Embryonic facial prominence (tissue), 1 donor: ENCODE data around the gene DAB2IP.

Source experiments
- DNase-seq: peaks from one replicate; pipeline ENCODE4 v3.0.0-alpha.2; 2016; ENCODE audit errors: extremely low spot score

DAB2IP gene

DNA sequence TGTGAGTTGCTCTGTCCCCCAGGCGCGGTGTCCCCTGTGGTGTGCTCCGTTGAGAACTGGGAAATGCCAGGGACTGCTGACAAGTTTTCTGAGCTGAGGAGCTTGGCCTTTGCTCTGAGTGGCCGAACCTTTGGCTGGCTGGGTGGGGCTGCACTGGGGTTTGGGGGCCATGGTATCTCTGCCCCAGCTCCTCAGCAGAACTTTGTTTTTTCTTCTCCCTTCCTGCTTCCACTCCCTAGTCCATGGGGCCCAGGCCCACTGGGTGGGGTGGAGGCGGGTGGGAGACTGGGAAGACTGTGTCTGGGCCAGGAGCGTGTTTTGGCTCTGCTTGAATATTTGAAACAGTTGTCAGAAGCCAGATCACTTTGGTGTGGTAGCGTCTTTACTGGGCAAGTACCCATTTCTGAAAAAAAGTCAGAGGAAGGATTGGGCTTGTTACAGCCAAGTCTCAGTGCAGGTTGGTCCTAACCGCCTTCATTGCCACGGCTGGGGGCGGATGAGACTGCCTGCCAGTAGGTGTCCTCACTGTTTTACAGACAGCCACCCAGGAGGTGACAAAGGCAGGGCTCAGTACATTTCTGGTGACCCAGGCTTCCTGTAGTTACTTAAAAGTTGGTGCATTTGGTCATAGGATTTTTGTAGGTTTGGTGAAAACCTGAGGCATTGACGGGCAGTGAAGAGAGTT lies 92.7 kb downstream of the DAB2IP start:
- DNase-seq, result no peak

DNA sequence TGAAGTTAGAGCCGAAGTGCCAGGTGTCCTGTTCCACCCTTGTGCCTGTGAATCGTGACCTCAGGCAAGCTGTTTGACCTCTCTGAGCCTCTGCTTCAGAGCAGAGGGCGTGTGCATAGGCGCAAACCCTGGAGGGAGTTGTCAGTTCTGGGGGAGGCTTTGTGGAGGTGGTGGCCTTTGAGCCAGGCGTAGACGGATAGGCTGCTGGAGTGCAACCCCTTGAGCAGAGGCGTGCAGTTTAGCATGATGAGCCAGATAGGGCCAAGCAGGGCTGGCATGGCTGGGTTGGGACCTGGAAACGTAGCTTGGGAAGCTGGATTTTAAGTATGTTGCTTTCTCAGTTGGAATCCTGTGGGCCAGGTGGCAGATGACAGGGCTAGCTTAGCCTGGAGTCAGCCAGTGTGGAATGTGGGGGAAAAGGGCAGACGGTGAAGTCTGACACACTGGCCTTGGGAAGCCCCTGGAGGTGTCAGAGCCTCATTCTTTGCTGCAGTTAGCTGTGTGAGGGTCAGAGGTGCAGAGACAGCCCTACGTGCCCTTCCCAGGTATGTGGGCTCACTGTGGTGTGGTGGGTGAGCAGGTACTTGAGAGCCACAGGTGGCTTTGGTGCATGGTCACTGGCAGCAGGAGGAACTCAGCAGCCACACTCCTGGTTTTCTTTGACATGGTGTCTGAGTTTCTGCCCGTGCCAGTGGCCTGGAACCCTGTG lies 93.4 kb downstream of the DAB2IP start:
- no peak for DNase-seq

DNA sequence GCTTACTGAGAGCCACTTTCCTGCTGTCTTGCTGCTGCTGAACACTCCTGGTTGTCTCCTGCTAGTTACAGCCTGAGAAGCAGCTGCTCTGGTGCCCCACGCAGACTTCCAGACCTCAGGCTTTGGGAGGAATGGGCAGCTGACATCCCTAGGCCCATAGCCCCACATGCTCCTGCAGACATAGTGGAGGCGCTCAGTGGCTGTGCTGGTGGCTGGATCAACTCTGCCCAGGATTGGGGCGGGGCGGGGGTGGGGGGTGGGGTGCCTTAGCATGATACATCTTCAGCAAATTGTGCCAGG lies 93.9 kb downstream of the DAB2IP start:
- DNase-seq, result no peak

DNA sequence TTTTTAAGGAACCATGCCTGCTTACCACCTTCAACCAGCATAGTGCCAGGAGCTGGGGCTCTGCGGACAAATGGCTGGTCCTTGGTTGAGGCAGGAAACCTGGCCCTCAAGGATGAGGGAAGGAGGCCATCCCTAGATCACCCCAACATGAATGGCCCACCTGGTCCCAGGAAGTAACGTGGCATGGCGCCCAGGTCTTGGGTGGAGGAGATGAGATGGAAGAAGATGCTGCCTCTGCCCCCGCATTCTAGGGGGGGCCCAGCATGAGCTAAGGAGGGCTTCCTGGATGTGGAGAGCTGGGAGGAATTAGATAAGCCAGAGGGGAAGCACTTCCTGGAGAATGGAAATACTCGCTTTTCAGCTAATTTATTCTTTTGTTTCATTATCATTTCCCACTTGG lies 95.0 kb downstream of the DAB2IP start:
- DNase-seq, result no peak

DNA sequence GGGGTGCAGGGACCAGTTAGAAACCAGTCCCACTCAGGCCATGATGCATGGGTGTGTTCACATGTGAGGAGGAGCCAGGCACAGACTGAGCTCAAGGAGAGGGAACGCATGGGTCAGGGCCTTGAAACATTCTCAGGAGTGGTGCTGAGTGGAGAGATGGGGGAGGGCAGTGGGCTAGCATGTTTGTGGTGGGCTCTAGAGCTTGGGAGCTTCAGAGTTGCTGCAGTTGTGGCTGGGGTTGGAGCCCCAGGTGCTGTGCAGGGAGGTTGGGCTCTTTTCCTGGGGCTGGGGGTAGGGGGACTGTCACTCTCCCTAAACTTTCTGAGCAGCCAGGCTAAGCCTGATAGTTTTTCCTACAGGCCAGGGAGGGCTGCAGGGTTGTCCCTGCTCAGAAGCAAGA lies 95.4 kb downstream of the DAB2IP start:
- DNase-seq, result no peak

DNA sequence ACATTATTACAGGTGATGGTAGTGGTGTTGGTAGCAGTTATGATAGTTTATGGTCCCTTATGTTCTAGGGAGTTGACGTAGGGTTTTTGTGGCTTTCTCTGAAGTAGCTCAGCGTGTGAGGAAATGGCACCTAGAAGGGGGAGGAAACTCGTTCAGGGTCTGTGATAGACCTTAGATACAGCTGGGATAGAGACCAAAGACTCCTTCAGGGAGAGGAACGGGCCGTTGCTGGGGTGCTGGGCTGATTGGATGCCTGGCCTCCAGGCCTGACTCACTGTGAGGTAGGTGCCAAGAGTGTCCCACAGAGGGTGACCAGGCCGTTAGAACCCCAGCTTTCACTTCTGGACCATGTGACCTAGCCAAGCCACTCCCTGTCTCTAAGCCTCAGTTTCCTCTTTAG lies 96.6 kb downstream of the DAB2IP start:
- no peak for DNase-seq

DNA sequence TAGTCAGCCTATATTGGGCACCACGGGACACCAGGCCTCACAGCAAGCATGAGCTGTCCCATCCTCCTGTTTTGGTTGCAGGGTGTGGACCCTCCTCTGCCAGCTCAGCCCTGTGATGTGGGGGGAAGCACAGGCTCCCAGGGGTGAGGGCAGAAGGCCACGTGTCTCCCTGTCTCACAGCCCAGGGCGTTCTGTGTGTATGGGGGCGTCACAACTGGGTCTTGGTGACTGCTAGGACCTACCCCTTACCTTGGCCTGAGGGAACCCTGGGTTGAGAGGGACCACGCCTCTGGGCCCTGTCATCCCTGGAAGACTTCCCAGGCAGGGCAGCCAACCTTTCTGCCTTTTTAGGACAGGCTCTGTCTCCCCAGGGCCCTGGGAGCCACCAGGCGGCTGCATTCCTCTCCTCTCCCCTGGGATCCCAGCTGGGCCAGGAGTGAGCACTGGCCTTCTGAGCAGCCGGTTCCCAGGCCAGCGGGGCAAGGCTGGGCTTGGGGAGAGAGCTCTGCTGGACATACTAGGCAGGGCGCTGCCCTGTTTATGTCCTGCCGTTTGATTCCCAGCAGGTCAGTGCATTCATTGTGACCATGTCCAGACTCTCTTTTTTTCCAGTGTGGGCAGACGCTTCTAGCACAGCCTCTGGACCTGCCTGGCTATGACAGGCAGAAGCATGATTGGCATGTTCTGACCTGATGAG lies 97.4 kb downstream of the DAB2IP start:
- DNase-seq, result no peak

DNA sequence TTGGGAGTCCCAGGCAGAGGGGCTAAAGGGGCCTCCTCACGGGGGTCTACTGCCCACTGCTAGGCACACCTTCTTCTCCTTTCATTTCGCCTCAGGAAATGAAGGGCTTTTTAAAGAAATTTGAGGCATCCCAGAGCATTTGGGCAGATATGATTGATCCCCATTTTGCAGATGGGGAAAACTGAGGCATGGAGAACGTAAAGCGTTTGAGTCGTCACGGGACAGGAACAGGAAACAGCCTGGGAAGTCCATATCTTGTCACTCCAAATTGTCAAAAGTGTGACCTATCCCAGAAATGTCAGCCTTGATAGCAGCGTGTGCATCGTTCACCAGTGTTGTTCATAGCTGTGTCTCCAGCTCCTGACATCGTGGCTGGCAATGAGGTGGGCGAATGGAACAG lies 98.2 kb downstream of the DAB2IP start:
- no peak for DNase-seq

DNA sequence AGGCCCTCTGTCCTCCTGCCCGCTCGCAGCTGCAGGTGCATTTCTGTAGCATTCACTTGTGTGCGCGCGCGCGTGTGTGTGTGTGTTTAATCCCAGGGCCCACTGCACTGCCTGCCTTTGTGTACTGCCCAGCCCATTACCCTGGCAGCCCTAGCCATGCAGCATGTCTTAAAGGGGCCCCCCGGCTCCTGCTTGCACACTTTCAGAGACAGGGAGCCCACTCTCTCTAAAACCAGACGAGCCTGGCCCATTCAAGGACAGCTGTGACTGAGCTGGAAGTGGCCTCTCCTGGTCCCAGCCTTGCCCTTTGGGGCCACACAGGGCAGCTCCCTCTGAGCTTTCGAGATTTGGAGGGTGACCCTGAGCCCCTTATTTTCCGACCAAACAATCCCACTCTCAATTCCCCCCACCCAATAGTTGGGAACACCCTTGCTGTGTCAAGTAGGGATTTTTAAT lies 98.9 kb downstream of the DAB2IP start:
- DNase-seq, result no peak

DNA sequence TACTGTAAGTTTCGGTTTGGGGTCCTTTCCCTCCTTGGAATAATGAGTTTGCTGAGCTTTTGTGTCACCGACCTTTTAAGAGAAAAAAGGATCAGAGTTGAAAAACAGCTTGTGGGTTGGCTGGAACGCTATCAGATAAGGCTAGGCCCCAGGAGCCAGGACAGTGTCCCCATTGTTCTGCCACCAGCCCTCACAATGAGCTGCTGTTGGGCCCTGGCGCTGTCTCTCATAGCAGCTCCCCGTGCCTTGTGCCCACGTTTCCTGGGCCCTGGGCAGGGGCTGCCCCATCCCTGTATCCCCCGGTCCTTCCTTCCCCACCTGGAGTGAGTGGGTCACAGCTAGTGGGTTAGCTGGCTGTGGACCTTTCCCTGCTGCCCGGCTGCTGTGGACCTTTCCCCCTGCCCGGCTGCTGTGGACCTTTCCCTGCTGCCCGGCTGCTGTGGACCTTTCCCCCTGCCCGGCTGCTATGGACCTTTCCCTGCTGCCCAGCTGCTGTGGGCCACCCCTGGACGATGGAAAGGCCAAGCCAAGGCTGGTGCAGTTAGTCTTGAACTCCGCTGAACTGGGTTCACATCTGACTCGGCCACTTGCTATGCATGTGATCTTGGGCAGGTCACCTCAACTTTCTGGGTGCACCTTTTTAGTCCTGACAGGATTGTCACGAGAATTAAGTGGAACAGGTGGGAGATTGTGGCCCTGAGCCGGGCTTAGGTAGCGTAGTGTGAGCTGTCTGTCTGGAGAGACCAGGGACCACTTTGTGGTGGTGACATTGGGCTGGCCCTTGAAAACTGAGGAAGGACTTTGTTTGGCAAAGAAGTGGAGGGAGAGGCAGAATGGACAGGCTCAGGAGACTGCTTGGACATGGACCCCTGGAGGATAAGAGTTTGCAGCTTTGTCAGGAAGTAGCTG lies 99.5 kb downstream of the DAB2IP start:
- DNase-seq, result no peak

DNA sequence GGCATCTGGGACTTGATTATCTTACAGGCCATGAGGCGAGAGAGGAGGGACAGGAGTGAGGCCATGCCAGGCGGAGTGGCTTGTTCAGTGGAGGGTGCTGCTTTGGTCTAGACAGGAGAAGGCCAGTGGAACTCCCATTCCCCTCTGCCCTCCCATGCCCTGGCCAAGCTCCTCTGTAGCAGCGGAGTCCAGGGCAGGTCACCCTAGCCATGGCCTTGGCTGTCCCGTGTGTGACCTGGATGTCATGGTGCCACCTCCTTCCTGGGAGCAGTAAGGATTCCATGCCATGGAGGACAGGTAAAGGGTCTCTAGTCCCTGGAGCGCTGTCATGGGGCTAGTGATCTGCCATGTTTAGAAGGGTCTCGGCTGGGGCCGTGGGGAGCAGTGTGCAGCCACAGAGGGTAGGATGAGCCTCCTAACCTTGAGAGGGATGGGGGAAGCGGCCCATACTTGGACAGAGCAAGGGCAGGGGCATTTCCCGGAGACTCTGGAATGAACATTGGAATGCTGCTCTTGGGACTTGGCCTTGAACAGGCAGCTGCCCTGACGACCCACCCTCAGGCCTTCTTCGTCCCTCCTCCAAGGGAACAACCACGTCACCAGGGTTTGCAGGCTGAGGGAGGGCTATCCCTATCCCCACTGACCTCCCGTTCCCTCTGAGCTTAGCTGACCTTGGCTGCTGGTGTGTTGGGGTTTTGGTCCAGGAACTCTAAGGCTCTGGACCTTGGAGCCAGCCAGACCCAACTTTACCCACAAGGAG lies 100.4 kb downstream of the DAB2IP start:
- DNase-seq, result no peak

DNA sequence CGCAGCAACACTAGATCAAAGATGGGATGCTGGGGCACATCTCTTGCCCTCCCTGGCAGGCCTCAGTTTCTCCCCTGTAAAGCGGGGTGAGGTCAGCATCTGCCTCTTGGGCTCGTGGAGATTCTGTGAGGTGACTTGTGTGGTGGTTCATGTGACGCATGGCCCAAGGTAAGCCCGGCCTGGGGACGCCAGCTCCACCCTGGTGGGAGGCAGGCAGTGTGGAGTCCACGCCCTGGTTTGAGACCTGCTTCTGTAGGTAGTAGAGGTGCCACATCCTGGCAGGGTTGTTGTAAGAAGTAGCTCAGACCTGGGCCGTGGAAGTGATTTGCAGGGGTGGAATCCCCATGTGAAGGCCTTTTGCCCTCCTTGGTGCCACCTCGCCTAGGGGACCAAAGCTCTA lies 101.5 kb downstream of the DAB2IP start:
- DNase-seq, result no peak

DNA sequence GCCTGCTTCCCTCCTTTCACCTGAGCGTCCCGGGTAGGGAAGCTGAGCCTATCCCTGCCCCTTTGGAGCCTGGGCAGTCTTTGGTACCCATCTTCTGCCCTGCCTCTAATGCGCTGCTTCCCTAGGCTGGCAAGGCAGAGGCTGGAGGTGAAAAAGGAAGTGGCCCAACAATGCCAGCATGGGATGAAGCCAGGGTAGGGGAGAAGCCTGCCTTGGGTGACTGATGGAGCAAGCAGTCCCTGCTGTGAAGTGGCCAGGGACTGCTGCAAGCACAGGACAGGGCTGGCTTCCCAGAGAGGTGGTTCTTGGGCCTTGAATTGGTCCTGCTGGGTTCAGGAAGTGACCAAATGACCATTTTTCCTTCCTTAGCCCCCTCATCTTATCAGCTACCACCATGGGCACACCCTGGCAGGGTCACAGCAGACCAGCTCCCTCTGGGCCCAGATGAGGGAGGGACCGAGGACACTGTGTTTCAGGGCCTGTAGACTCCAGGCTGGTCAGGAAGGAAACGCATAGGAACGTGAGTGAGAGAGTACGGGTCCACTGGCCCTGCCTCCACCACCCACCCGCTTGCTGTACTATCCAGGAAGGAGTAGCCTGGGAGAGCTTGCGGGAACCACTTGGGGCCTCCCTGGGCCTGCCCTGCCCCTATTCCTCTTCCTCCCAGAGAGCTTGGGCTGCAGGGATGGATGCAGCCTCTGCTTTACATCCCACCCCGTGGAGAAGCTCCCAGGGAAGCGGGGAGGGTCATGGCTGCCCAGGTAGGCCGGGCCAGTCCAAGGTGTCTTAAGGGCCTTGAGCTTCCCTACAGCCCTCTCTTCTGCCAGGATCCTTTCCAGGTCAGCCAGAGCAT lies 102.6 kb downstream of the DAB2IP start:
- no peak for DNase-seq

DNA sequence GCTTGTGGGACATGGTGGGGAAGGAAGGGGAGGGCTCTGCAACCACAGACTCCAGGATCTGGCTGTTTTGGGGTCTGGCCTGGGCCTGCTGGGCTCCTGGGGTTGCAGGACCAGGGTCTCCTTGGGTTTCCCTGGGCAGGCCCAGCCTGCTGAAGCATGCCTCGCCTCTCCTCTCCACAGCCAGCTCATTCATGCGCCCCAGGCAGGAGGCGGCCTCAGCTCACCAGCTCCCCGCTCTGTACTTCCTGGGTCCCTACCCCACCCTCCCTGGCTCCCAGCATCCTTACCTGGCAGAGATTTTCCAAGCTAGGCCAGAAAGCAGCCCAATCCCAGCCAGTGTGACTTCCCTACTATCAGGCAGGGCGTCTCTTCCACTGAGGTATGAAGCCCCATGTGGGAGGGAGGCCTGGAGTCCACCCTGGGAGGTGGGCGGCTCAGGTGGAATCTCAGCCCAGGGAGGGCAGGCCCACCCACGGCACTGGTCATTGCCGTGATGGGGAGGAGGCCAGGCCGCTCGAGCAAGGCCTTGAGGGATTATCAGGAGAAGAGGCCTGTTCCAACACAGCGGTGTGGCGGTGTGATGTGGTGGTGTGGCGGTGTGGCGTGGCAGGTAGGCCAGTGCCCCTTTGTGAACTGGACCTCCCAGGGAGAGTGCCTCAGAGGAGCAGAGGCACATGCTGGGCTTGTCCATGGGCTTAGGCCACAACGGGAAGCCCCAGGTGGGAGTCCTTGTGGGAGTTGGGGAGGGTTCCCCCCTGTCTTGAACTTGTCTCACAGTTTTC lies 103.4 kb downstream of the DAB2IP start:
- no peak for DNase-seq

DNA sequence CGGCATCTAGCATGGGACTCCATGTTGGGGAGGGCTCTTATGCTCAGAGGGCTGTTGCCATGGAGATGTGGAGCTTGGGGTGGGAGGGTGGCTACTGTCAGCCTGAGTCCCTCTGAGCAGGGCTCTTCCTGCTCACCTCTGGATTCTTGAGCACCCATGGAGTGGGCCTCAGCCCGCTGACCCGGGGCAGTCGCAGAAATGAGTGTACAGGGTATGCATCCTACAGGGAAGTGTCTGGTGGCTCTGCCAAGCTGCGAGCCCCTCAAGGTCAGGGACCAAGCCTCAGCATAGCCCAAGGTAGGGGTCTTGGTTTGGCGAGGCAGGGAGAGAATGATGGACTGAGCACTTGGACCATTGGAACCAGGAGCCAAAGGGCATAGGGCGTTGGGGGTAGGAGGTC lies 104.1 kb downstream of the DAB2IP start:
- DNase-seq, result no peak

DNA sequence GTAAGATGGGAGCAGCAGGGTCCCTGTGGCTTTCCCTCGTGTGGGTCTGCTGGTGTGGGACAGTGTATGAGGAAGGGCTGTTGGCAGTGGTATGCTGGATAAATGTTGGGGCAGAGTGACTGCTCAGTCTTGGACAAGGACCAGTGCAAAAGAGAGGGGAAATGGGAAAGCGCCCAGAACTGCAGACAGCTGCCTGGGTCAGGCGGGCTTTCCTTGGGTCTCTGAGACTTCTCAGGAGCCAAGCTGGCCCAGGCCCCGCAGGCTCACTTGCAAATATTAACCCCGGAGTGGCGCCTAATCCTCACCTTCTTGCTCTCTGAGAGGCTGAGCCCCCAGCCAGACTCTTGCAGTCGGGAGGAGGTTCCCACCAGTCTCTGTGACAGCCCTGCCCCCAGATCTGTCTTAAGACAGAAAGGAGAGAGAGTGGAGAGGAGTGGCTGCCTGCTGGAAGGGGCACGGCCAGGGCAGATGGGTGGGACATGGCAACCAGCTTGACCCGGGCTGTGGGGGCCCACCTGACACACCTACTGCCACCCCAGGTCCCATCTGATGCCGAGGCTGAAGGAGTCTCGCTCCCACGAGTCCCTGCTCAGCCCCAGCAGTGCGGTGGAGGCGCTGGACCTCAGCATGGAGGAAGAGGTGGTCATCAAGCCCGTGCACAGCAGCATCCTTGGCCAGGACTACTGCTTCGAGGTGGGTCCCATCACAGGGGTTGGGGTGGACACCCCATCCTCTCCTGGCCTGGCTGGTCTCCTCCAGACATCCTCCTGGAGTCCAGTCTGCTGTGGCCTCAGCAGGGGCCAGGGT lies 105.2 kb downstream of the DAB2IP start:
- no peak for DNase-seq

DNA sequence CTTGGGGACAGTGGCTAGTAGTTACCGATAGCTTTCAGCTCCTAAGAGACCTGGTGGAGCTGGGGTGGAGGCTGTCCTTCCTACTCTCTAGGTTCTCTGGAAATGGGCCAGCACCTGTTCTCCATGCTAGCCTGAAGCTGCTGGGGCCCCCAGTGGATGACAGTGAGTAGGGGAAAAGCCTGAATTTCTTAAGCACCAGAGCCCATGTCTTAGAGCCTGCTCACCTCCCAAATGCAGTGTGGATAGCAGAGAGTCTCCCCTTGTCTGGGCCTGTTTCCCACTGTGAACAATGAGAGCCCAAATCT lies 105.8 kb downstream of the DAB2IP start:
- DNase-seq, result no peak

DNA sequence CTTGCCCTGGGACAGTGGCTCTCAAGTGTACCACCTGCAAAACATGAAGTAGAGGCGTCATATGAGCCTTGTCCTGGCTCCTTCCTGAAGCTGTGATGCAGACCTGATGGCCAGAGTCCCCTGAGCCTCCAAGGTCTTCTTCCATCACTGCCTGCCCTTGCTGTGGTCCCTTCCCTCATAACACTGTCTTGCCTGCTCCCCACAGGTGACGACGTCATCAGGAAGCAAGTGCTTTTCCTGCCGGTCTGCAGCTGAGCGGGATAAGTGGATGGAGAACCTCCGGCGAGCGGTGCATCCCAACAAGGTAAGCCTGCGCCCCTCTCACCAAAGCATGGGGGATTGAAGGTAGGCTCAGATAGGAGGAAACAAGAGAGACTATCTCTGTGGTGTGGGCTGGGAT lies 107.3 kb downstream of the DAB2IP start:
- DNase-seq, result no peak

DNA sequence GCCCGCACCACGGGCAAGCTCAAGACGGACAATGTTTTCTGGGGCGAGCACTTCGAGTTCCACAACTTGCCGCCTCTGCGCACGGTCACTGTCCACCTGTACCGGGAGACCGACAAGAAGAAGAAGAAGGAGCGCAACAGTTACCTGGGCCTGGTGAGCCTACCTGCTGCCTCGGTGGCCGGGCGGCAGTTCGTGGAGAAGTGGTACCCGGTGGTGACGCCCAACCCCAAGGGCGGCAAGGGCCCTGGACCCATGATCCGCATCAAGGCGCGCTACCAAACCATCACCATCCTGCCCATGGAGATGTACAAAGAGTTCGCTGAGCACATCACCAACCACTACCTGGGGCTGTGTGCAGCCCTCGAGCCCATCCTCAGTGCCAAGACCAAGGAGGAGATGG lies 108.6 kb downstream of the DAB2IP start:
- no peak for DNase-seq
